ENCODE data around the gene CKMT1A.
"Not testable (repeated sequence)": the region's sequence is repeated elsewhere in the genome, so short reads cannot be mapped to it uniquely, and the experiment has no call there.

CKMT1A gene

GRCh38 chr15:43693148-43694022 lies at the start of gene CKMT1A:
Gene CKMT1A (plus strand): TSS chr15:43693859. CDS start chr15:43694051, 192 bp downstream.
- H3K4me3 ChIP-seq (ENCODE audit: low read depth in 1 of 2, low read length in 2 of 2); H3K4me1 ChIP-seq (ENCODE audit: control insufficient read depth in 1 of 2, insufficient read depth in 2 of 2, low read length in 2 of 2); H3K27ac ChIP-seq (ENCODE audit: low read length); H3K27me3 ChIP-seq (ENCODE audit: low read depth, low read length); H3K36me3 ChIP-seq (ENCODE audit: control insufficient read depth in 1 of 2, insufficient read depth in 2 of 2, low read length in 2 of 2); H3K9me3 ChIP-seq (ENCODE audit: control insufficient read depth in 1 of 2, low read length in 2 of 2): not testable (repeated sequence)

- Histone ChIP-seq H3K36me3 (ENCODE audit: control insufficient read depth in 1 of 2, insufficient read depth in 2 of 2, low read length in 2 of 2) (peaks cover 0 to 16% of the 10 kb centered on the region in 2 donors), H3K4me1 (ENCODE audit: control insufficient read depth in 1 of 2, insufficient read depth in 2 of 2, low read length in 2 of 2) (no peaks in the 10 kb centered on the region), H3K27ac (ENCODE audit: low read length) (no peak within 1 kb of the TSS), H3K27me3 (ENCODE audit: low read depth, low read length) (no peaks in the 10 kb centered on the region), H3K9me3 (ENCODE audit: control insufficient read depth in 1 of 2, low read length in 2 of 2) (no peaks in the 10 kb centered on the region), H3K4me3 (ENCODE audit: low read depth in 1 of 2, low read length in 2 of 2) (no peak within 1 kb of the TSS)
Measured at GRCh38 chr15:43648649-43649429, 44.8 kb upstream of the CKMT1A start, which contains the start of gene CATSPER2. Gene CATSPER2 (minus strand): TSS chr15:43648844. CDS start chr15:43648061, 783 bp downstream.

- not testable (repeated sequence) for H3K4me3 ChIP-seq (ENCODE audit: low read depth in 1 of 2, low read length in 2 of 2); H3K4me1 ChIP-seq (ENCODE audit: control insufficient read depth in 1 of 2, insufficient read depth in 2 of 2, low read length in 2 of 2); H3K27ac ChIP-seq (ENCODE audit: low read length); H3K9me3 ChIP-seq (ENCODE audit: control insufficient read depth in 1 of 2, low read length in 2 of 2); H3K27me3 ChIP-seq (ENCODE audit: low read depth, low read length)
- H3K36me3 ChIP-seq (ENCODE audit: control insufficient read depth in 1 of 2, insufficient read depth in 2 of 2, low read length in 2 of 2): peaks cover 0 to 16% of the 10 kb centered on the region in 2 donors
Measured at GRCh38 chr15:43649430-43649926, 44.2 kb upstream of the CKMT1A start.

- not testable (repeated sequence) for H3K4me3 ChIP-seq (ENCODE audit: low read depth in 1 of 2, low read length in 2 of 2); H3K4me1 ChIP-seq (ENCODE audit: control insufficient read depth in 1 of 2, insufficient read depth in 2 of 2, low read length in 2 of 2); H3K9me3 ChIP-seq (ENCODE audit: control insufficient read depth in 1 of 2, low read length in 2 of 2); H3K27ac ChIP-seq (ENCODE audit: low read length); H3K36me3 ChIP-seq (ENCODE audit: control insufficient read depth in 1 of 2, insufficient read depth in 2 of 2, low read length in 2 of 2); H3K27me3 ChIP-seq (ENCODE audit: low read depth, low read length)
Measured at GRCh38 chr15:43659727-43660126, 33.9 kb upstream of the CKMT1A start.

- H3K36me3 ChIP-seq (ENCODE audit: control insufficient read depth in 1 of 2, insufficient read depth in 2 of 2, low read length in 2 of 2); H3K27me3 ChIP-seq (ENCODE audit: low read depth, low read length); H3K4me1 ChIP-seq (ENCODE audit: control insufficient read depth in 1 of 2, insufficient read depth in 2 of 2, low read length in 2 of 2); H3K4me3 ChIP-seq (ENCODE audit: low read depth in 1 of 2, low read length in 2 of 2); H3K9me3 ChIP-seq (ENCODE audit: control insufficient read depth in 1 of 2, low read length in 2 of 2); H3K27ac ChIP-seq (ENCODE audit: low read length): not testable (repeated sequence)
Measured at GRCh38 chr15:43662293-43662692, 31.4 kb upstream of the CKMT1A start.

GRCh38 chr15:43663333-43663732 lies 30.3 kb upstream of the CKMT1A start:
- not testable (repeated sequence) for H3K4me1 ChIP-seq (ENCODE audit: control insufficient read depth in 1 of 2, insufficient read depth in 2 of 2, low read length in 2 of 2); H3K36me3 ChIP-seq (ENCODE audit: control insufficient read depth in 1 of 2, insufficient read depth in 2 of 2, low read length in 2 of 2); H3K4me3 ChIP-seq (ENCODE audit: low read depth in 1 of 2, low read length in 2 of 2); H3K27me3 ChIP-seq (ENCODE audit: low read depth, low read length); H3K9me3 ChIP-seq (ENCODE audit: control insufficient read depth in 1 of 2, low read length in 2 of 2); H3K27ac ChIP-seq (ENCODE audit: low read length)

GRCh38 chr15:43666177-43666576 lies 27.5 kb upstream of the CKMT1A start:
- not testable (repeated sequence) for H3K4me1 ChIP-seq (ENCODE audit: control insufficient read depth in 1 of 2, insufficient read depth in 2 of 2, low read length in 2 of 2); H3K9me3 ChIP-seq (ENCODE audit: control insufficient read depth in 1 of 2, low read length in 2 of 2); H3K27me3 ChIP-seq (ENCODE audit: low read depth, low read length); H3K36me3 ChIP-seq (ENCODE audit: control insufficient read depth in 1 of 2, insufficient read depth in 2 of 2, low read length in 2 of 2); H3K4me3 ChIP-seq (ENCODE audit: low read depth in 1 of 2, low read length in 2 of 2); H3K27ac ChIP-seq (ENCODE audit: low read length)

GRCh38 chr15:43674175-43674574 lies 19.5 kb upstream of the CKMT1A start:
- H3K27me3 ChIP-seq (ENCODE audit: low read depth, low read length); H3K4me1 ChIP-seq (ENCODE audit: control insufficient read depth in 1 of 2, insufficient read depth in 2 of 2, low read length in 2 of 2); H3K27ac ChIP-seq (ENCODE audit: low read length); H3K36me3 ChIP-seq (ENCODE audit: control insufficient read depth in 1 of 2, insufficient read depth in 2 of 2, low read length in 2 of 2); H3K4me3 ChIP-seq (ENCODE audit: low read depth in 1 of 2, low read length in 2 of 2); H3K9me3 ChIP-seq (ENCODE audit: control insufficient read depth in 1 of 2, low read length in 2 of 2): not testable (repeated sequence)

GRCh38 chr15:43689604-43690301 lies 3.9 kb upstream of the CKMT1A start:
- H3K4me3 ChIP-seq (ENCODE audit: low read depth in 1 of 2, low read length in 2 of 2); H3K9me3 ChIP-seq (ENCODE audit: control insufficient read depth in 1 of 2, low read length in 2 of 2); H3K27me3 ChIP-seq (ENCODE audit: low read depth, low read length); H3K36me3 ChIP-seq (ENCODE audit: control insufficient read depth in 1 of 2, insufficient read depth in 2 of 2, low read length in 2 of 2); H3K27ac ChIP-seq (ENCODE audit: low read length); H3K4me1 ChIP-seq (ENCODE audit: control insufficient read depth in 1 of 2, insufficient read depth in 2 of 2, low read length in 2 of 2): not testable (repeated sequence)

- not testable (repeated sequence) for H3K36me3 ChIP-seq (ENCODE audit: control insufficient read depth in 1 of 2, insufficient read depth in 2 of 2, low read length in 2 of 2); H3K27me3 ChIP-seq (ENCODE audit: low read depth, low read length); H3K27ac ChIP-seq (ENCODE audit: low read length); H3K4me3 ChIP-seq (ENCODE audit: low read depth in 1 of 2, low read length in 2 of 2); H3K4me1 ChIP-seq (ENCODE audit: control insufficient read depth in 1 of 2, insufficient read depth in 2 of 2, low read length in 2 of 2); H3K9me3 ChIP-seq (ENCODE audit: control insufficient read depth in 1 of 2, low read length in 2 of 2)
Measured at GRCh38 chr15:43692679-43693078, 980 bp upstream of the CKMT1A start.

- no peak overlapping the region for H3K4me3 ChIP-seq (ENCODE audit: low read depth in 1 of 2, low read length in 2 of 2)
- H3K27ac ChIP-seq (ENCODE audit: low read length): no peak overlapping the region
- H3K9me3 ChIP-seq (ENCODE audit: control insufficient read depth in 1 of 2, low read length in 2 of 2): no peaks in the 10 kb centered on the region
- H3K4me1 ChIP-seq (ENCODE audit: control insufficient read depth in 1 of 2, insufficient read depth in 2 of 2, low read length in 2 of 2): no peaks in the 10 kb centered on the region
- peaks cover 0 to 5% of the 10 kb centered on the region in 2 donors for H3K36me3 ChIP-seq (ENCODE audit: control insufficient read depth in 1 of 2, insufficient read depth in 2 of 2, low read length in 2 of 2)
- H3K27me3 ChIP-seq (ENCODE audit: low read depth, low read length): no peaks in the 10 kb centered on the region
Measured at GRCh38 chr15:43702174-43702573, 8.5 kb downstream of the CKMT1A start.

All from muscle layer of duodenum (tissue), 2 donors.